ENCODE results near the gene LHX5.

- TF ChIP-seq POLR2A (IDR thresholded peaks at IDR 0.05) (no peak), CTCF (IDR thresholded peaks at IDR 0.05) (no peak)
Observed at GRCh38 chr12:113453330-113453729, 18.3 kb downstream of the LHX5 start.
